Measurements from ENCODE around the gene ASB15. TPM values are rescaled to one million over a fixed set of nuclear protein-coding genes. Genes with fewer than 3 reads are reported as not detected.
"Not testable (repeated sequence)": the region's sequence is repeated elsewhere in the genome, so short reads cannot be mapped to it uniquely, and the experiment has no call there.

The ASB15 gene
- polyA plus RNA-seq (not detected in 2 replicates), polyA minus RNA-seq (not detected in 2 replicates)

DNA sequence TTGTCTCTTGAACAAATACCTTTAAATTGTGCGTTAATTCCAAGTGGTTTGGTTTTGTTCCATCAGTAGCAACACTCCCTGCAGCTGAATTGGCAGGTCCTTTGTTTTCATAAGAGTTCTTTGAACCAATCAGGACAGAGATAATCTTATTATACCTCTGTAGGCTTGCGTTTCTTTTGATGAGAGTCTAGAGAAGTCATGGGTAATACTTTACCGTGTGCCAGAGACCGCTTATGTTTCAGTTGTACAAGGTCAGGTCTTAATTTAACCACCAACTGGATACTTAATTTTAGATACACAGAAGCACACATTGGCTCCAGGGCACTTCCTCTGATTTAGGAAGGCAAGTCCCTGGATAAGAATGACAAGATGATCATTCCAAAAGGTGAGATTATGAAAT is at the start of gene ASB15:
TSS of gene ASB15 (plus strand) at position 292 of the 400 bp plus-strand sequence. CDS start 12,682 bp downstream, outside the sequence.
- Histone ChIP-seq H3K36me3 (ENCODE audit: insufficient read depth, low read length) (no peaks in the 10 kb centered on the region), H3K9me3 (ENCODE audit: low read length) (no peaks in the 10 kb centered on the region), H3K9ac (ENCODE audit: low read length) (no peak within 1 kb of the TSS), H3K4me3 (ENCODE audit: low read length) (no peak within 1 kb of the TSS), H3K27ac (ENCODE audit: low read length) (no peak within 1 kb of the TSS), H3K4me2 (ENCODE audit: low read length) (no peak within 1 kb of the TSS), H3F3A (ENCODE audit: insufficient read depth, low read length, poor library complexity, severe bottlenecking) (no peaks in the 10 kb centered on the region), H2AFZ (ENCODE audit: low read depth, low read length) (no peak within 1 kb of the TSS), H3K9me2 (ENCODE audit: insufficient read depth, low read length) (no peaks in the 10 kb centered on the region), H3K79me2 (replicated peaks; ENCODE audit: insufficient read depth, low read length) (no peaks in the 10 kb centered on the region), H3K27me3 (ENCODE audit: insufficient read depth, low read depth, low read length) (no peaks in the 10 kb centered on the region), H4K20me1 (ENCODE audit: insufficient read depth) (no peaks in the 10 kb centered on the region)
- TF ChIP-seq TAF1 (IDR thresholded peaks at IDR 0.05; ENCODE audit: low read depth) (no peak), MXI1 (conservative IDR thresholded peaks at IDR 0.05; ENCODE audit: poor library complexity, severe bottlenecking) (no peak), SMC3 (conservative IDR thresholded peaks at IDR 0.05; ENCODE audit: poor library complexity) (no peak), EP300 (conservative IDR thresholded peaks at IDR 0.05; ENCODE audit: poor library complexity, severe bottlenecking) (no peak), RAD21 (conservative IDR thresholded peaks at IDR 0.05) (no peak), EZH2 (IDR thresholded peaks at IDR 0.05; ENCODE audit: borderline replicate concordance, insufficient read depth, low read length, poor library complexity, severe bottlenecking) (no peak), POLR2AphosphoS5 (IDR thresholded peaks at IDR 0.05) (no peak)
- TF ChIP-seq, protein P1, sequence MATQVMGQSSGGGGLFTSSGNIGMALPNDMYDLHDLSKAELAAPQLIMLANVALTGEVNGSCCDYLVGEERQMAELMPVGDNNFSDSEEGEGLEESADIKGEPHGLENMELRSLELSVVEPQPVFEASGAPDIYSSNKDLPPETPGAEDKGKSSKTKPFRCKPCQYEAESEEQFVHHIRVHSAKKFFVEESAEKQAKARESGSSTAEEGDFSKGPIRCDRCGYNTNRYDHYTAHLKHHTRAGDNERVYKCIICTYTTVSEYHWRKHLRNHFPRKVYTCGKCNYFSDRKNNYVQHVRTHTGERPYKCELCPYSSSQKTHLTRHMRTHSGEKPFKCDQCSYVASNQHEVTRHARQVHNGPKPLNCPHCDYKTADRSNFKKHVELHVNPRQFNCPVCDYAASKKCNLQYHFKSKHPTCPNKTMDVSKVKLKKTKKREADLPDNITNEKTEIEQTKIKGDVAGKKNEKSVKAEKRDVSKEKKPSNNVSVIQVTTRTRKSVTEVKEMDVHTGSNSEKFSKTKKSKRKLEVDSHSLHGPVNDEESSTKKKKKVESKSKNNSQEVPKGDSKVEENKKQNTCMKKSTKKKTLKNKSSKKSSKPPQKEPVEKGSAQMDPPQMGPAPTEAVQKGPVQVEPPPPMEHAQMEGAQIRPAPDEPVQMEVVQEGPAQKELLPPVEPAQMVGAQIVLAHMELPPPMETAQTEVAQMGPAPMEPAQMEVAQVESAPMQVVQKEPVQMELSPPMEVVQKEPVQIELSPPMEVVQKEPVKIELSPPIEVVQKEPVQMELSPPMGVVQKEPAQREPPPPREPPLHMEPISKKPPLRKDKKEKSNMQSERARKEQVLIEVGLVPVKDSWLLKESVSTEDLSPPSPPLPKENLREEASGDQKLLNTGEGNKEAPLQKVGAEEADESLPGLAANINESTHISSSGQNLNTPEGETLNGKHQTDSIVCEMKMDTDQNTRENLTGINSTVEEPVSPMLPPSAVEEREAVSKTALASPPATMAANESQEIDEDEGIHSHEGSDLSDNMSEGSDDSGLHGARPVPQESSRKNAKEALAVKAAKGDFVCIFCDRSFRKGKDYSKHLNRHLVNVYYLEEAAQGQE (IDR thresholded peaks at IDR 0.05; ENCODE audit: borderline replicate concordance): no peak

DNA sequence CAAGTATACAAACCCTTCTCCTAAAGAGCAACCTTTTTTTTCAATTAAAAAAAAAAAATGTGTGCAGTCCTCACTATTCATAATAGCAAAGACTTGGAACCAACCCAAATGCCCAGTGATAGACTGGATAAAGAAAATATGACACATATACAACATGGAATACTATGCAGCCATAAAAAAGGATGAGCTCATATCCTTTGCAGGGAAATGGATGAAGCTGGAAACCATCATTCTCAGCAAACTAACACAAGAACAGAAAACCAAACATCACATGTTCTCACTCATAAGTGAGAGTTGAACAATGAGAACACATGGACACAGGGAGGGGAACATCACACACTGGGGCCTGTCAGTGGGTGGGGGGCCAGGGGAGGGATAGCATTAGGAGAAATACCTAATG is 49.5 kb upstream of the ASB15 start:
- peaks cover 11% of the 10 kb centered on the region for H3K36me3 ChIP-seq (ENCODE audit: insufficient read depth, low read length)
- not testable (repeated sequence) for H2AFZ ChIP-seq (ENCODE audit: low read depth, low read length); H3K9ac ChIP-seq (ENCODE audit: low read length); H3K27me3 ChIP-seq (ENCODE audit: insufficient read depth, low read depth, low read length); H3F3A ChIP-seq (ENCODE audit: insufficient read depth, low read length, poor library complexity, severe bottlenecking); H3K9me3 ChIP-seq (ENCODE audit: low read length); H4K20me1 ChIP-seq (ENCODE audit: insufficient read depth); H3K27ac ChIP-seq (ENCODE audit: low read length); H3K4me2 ChIP-seq (ENCODE audit: low read length); H3K4me3 ChIP-seq (ENCODE audit: low read length); H3K9me2 ChIP-seq (ENCODE audit: insufficient read depth, low read length)
- H3K79me2 ChIP-seq (replicated peaks; ENCODE audit: insufficient read depth, low read length): peaks cover 51% of the 10 kb centered on the region

DNA sequence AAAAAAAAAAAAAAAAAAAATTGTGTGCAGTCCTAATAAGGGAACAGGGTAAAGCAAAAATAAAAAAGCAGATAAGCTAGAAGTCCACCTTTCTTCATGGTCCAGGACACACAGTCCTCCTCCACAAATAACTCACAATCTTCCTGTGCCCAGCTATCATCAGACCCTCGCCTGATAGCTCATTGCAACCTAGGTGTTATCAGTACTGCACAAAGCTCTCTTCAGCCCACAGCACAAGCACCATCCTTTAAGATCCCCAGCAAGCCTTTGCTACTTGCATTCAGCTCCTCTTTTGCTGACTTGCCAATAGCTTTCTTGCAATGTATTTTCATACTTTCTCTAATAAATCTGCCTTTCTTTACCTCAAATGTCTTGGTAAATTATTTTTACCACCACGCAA is 49.0 kb upstream of the ASB15 start:
- Histone ChIP-seq H3K36me3 (ENCODE audit: insufficient read depth, low read length) (peaks cover 11% of the 10 kb centered on the region), H2AFZ (ENCODE audit: low read depth, low read length) (no peak overlapping the region), H3K9me2 (ENCODE audit: insufficient read depth, low read length) (no peaks in the 10 kb centered on the region), H3K9ac (ENCODE audit: low read length) (no peak overlapping the region), H3K27me3 (ENCODE audit: insufficient read depth, low read depth, low read length) (no peaks in the 10 kb centered on the region), H3K9me3 (ENCODE audit: low read length) (no peaks in the 10 kb centered on the region), H3K27ac (ENCODE audit: low read length) (no peak overlapping the region), H3K79me2 (replicated peaks; ENCODE audit: insufficient read depth, low read length) (peaks cover 50% of the 10 kb centered on the region), H3K4me2 (ENCODE audit: low read length) (no peak overlapping the region), H3K4me3 (ENCODE audit: low read length) (no peak overlapping the region), H4K20me1 (ENCODE audit: insufficient read depth) (no peaks in the 10 kb centered on the region), H3F3A (ENCODE audit: insufficient read depth, low read length, poor library complexity, severe bottlenecking) (no peaks in the 10 kb centered on the region)
- no peak for TF ChIP-seq TAF1 (IDR thresholded peaks at IDR 0.05; ENCODE audit: low read depth)
- TF ChIP-seq EZH2 (IDR thresholded peaks at IDR 0.05; ENCODE audit: borderline replicate concordance, insufficient read depth, low read length, poor library complexity, severe bottlenecking): no peak
- TF ChIP-seq RAD21 (conservative IDR thresholded peaks at IDR 0.05): no peak
- TF ChIP-seq, protein P2, sequence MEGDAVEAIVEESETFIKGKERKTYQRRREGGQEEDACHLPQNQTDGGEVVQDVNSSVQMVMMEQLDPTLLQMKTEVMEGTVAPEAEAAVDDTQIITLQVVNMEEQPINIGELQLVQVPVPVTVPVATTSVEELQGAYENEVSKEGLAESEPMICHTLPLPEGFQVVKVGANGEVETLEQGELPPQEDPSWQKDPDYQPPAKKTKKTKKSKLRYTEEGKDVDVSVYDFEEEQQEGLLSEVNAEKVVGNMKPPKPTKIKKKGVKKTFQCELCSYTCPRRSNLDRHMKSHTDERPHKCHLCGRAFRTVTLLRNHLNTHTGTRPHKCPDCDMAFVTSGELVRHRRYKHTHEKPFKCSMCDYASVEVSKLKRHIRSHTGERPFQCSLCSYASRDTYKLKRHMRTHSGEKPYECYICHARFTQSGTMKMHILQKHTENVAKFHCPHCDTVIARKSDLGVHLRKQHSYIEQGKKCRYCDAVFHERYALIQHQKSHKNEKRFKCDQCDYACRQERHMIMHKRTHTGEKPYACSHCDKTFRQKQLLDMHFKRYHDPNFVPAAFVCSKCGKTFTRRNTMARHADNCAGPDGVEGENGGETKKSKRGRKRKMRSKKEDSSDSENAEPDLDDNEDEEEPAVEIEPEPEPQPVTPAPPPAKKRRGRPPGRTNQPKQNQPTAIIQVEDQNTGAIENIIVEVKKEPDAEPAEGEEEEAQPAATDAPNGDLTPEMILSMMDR (IDR thresholded peaks at IDR 0.05; ENCODE audit: poor library complexity, severe bottlenecking): no peak
- TF ChIP-seq, protein P1 (IDR thresholded peaks at IDR 0.05; ENCODE audit: borderline replicate concordance): no peak
- TF ChIP-seq MXI1 (conservative IDR thresholded peaks at IDR 0.05; ENCODE audit: poor library complexity, severe bottlenecking): no peak

Data from neural cell (in vitro differentiated cells).